Forelimb muscle (tissue), 1 donor: ENCODE data around the gene FAM167B. TPM values are rescaled to one million over a fixed set of nuclear protein-coding genes. Genes with fewer than 3 reads are reported as not detected.

ENCODE experiments used
- polyA plus RNA-seq: library from polyadenylated mRNA; unstranded; fragments of 120-200 nt; gene quantifications from one replicate; pipeline ENCODE4 v1.2.1, GENCODE V29; 2013; ENCODE audit not compliant: insufficient read length

Gene FAM167B
- polyA plus RNA-seq, 1 donor, result 4.0 TPM

Other genes with a start within 250 kb of the FAM167B start
- 123 TPM for gene KHDRBS1, start 233.4 kb upstream of the FAM167B start, polyA plus RNA-seq
- gene TMEM39B, start 174.3 kb upstream of the FAM167B start, polyA plus RNA-seq, result 13.5 TPM
- 23.4 TPM for gene KPNA6, start 139.2 kb upstream of the FAM167B start, polyA plus RNA-seq
- 28.5 TPM for gene TXLNA, start 67.5 kb upstream of the FAM167B start, polyA plus RNA-seq
- 57.8 TPM for gene CCDC28B, start 46.6 kb upstream of the FAM167B start, polyA plus RNA-seq
- 2.5 TPM for gene IQCC, start 41.6 kb upstream of the FAM167B start, polyA plus RNA-seq
- gene DCDC2B, start 38.1 kb upstream of the FAM167B start, polyA plus RNA-seq, result 0.66 TPM
- gene TMEM234, start 24.9 kb upstream of the FAM167B start, polyA plus RNA-seq, result 7.3 TPM
- gene EIF3I, start 24.8 kb upstream of the FAM167B start, polyA plus RNA-seq, result 164 TPM
- gene LCK, start 4.0 kb downstream of the FAM167B start, polyA plus RNA-seq, result 0.35 TPM
- 40.1 TPM for gene HDAC1, start 44.9 kb downstream of the FAM167B start, polyA plus RNA-seq
- 136 TPM for gene MARCKSL1, start 89.0 kb downstream of the FAM167B start, polyA plus RNA-seq
- 7.0 TPM for gene FAM229A, start 115.3 kb downstream of the FAM167B start, polyA plus RNA-seq
- 2.9 TPM for gene TSSK3, start 115.3 kb downstream of the FAM167B start, polyA plus RNA-seq
- 39.6 TPM for gene BSDC1, start 147.2 kb downstream of the FAM167B start, polyA plus RNA-seq
- gene ZBTB8B, start 217.8 kb downstream of the FAM167B start, polyA plus RNA-seq, result 0.11 TPM